ENCODE measurements around the gene PIP5K1C. TPM values are rescaled to one million over a fixed set of nuclear protein-coding genes. Genes with fewer than 3 reads are reported as not detected.

Gene PIP5K1C
- total and polyA plus RNA-seq, 10 of the 15 experiments (the other 5 are each of a cell fraction or from before 2014, with no cell fraction given): 0.39 to 19.6 (median 5.3) TPM

- no peak overlapping the region for H3K4me2 ChIP-seq (ENCODE audit: control insufficient read depth, insufficient read depth)
- H3K4me3 ChIP-seq: no peak overlapping the region
- H3K27me3 ChIP-seq (replicated peaks in 1 of 2; ENCODE audit: control insufficient read depth in 2 of 2, insufficient read depth in 2 of 2, low read length in 1 of 2): no peaks in the 10 kb centered on the region
- in situ Hi-C loops (cut with MboI) (no loop called here), intact Hi-C loops (cut with micrococcal nuclease; ENCODE audit: unreplicated experiment) (no loop called here)
- no peak for DNase-seq (ENCODE audit: low read depth, low spot score)
- H3K4me1 ChIP-seq (ENCODE audit: control insufficient read depth, insufficient read depth, low read length): no peaks in the 10 kb centered on the region
- H3K79me2 ChIP-seq (ENCODE audit: control insufficient read depth, insufficient read depth, low read length): no peaks in the 10 kb centered on the region
- ChIA-PET SMC1A (ENCODE audit: uncharacterized antibody, unreplicated experiment) (no interaction called here), CTCF (no interaction called here), RAD21 (ENCODE audit: unreplicated experiment) (no interaction called here), POLR2A (interaction anchor here (0.5 kb wide), 1 partner anchor 169 kb away, joined by 3 read pairs; no protein-coding TSS in a partner anchor)
- peaks cover 0 to 3% of the 10 kb centered on the region in 2 experiments; a peak in 1 of 4 replicates for H3K36me3 ChIP-seq (ENCODE audit: control insufficient read depth in 2 of 2, insufficient read depth in 2 of 2, low read length in 1 of 2)
- WGBS (ENCODE audit: insufficient coverage, insufficient replicate concordance, low lambda C conversion rate, missing lambda C conversion rate): 93% methylated on average over 31 of the region's 33 CpGs
- no peak overlapping the region for H2AFZ ChIP-seq (ENCODE audit: control insufficient read depth, low read depth, low read length)
- no peak for TF ChIP-seq TBL1XR1 (IDR thresholded peaks at IDR 0.05; ENCODE audit: low read depth, low read length)
- TF ChIP-seq YY1 (IDR thresholded peaks at IDR 0.05; ENCODE audit: low read depth, low read length): no peak
- TF ChIP-seq NFXL1 (IDR thresholded peaks at IDR 0.05; ENCODE audit: borderline replicate concordance): no peak
- no peak for TF ChIP-seq CBX5 (IDR thresholded peaks at IDR 0.05; ENCODE audit: low read depth)
- no peak for TF ChIP-seq ZNF687 (IDR thresholded peaks at IDR 0.05)
- no peak for TF ChIP-seq SRF (IDR thresholded peaks at IDR 0.05; ENCODE audit: low read depth in 2 of 2, low read length in 2 of 2)
- TF ChIP-seq KDM1A (IDR thresholded peaks at IDR 0.05; ENCODE audit: borderline replicate concordance): no peak
- TF ChIP-seq POU2F2 (IDR thresholded peaks at IDR 0.05; ENCODE audit: borderline replicate concordance, low read depth, low read length): no peak
- no peak for TF ChIP-seq EP300 (IDR thresholded peaks at IDR 0.05; ENCODE audit: borderline replicate concordance in 1 of 2, control insufficient read depth in 1 of 2, low read depth in 2 of 2, low read length in 2 of 2)
- TF ChIP-seq MYB (IDR thresholded peaks at IDR 0.05; ENCODE audit: borderline replicate concordance, low read depth, low read length): no peak
- no peak for TF ChIP-seq MAX (IDR thresholded peaks at IDR 0.05; ENCODE audit: low read depth, low read length)
- no peak for TF ChIP-seq CREM (IDR thresholded peaks at IDR 0.05; ENCODE audit: low read depth)
- no peak for TF ChIP-seq ZBTB40 (IDR thresholded peaks at IDR 0.05; ENCODE audit: borderline replicate concordance)
- no peak for TF ChIP-seq HDAC2 (IDR thresholded peaks at IDR 0.05)
- H3K9me3 ChIP-seq (replicated peaks; ENCODE audit: control insufficient read depth, insufficient read depth, low read length): no peaks in the 10 kb centered on the region
- no peak overlapping the region for H3K9ac ChIP-seq (ENCODE audit: control insufficient read depth, insufficient read depth, low read length)
- H3K27ac ChIP-seq (ENCODE audit: control insufficient read depth, insufficient read depth): no peak overlapping the region
- FAIRE-seq: no peak
- ATAC-seq: no peak
- no peaks in the 10 kb centered on the region for H4K20me1 ChIP-seq (ENCODE audit: control insufficient read depth, insufficient read depth)
- no TSS peak for BruUV-seq (replicated peaks)
These were observed 52.0 kb downstream of the PIP5K1C start for GRCh38 chr19:3648037-3648905.
